Esophagus muscularis mucosa (tissue), 4 donors: ENCODE measurements around the gene CEBPZOS.

Experiments
- EP300 ChIP-seq: sonication (generic); formaldehyde crosslinking; IDR thresholded peaks from one replicate; pipeline ENCODE4 v1.6.1; 2017; ENCODE audit warnings: antibody characterized with exemption
- POLR2A ChIP-seq: fragments of 450-650 bp; IDR thresholded peaks from one replicate; pipeline ENCODE4 v1.6.1; 2017; ENCODE audit warnings: antibody characterized with exemption, moderate library complexity, mild to moderate bottlenecking, low read depth
- POLR2AphosphoS5 ChIP-seq, 2 donors: sonication (generic); formaldehyde crosslinking; IDR thresholded peaks; one replicate each; pipeline ENCODE4 v1.6.1; 2017; ENCODE audit warnings: antibody characterized with exemption in 2 of 2
- TF ChIP-seq, protein P1 (sequence below), 3 experiments: fragments of 200-600 bp in 2 of 3; fragments of 450-650 bp in 1 of 3; sonication (generic) in 2 of 3; IDR thresholded peaks; one replicate each; pipeline ENCODE4 v1.5.1; 2017 to 2019; ENCODE audit warnings: antibody characterized with exemption in 3 of 3, mild to moderate bottlenecking in 2 of 3, moderate library complexity in 1 of 3

DNA sequence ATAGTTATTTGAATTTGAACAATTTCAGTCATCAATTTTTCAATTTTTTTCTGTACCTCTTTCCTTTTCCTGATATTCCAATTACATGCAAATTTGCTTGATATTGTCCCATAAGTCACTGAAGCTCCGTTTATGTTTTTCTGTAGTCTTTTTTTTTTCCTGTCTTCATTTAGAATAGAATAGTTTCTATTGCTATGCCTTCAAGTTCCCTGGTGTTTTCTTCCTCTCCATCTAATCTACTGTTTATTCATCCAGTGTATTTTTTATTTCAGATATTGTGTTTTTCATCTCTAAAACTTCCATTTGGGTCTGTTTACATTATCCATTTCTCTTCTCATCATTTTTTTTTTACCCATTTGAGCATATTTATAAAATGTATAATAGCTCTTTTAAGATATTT, 31.5 kb upstream of the CEBPZOS start:
- no peak for TF ChIP-seq POLR2AphosphoS5 (IDR thresholded peaks at IDR 0.05)
- TF ChIP-seq, protein P1, sequence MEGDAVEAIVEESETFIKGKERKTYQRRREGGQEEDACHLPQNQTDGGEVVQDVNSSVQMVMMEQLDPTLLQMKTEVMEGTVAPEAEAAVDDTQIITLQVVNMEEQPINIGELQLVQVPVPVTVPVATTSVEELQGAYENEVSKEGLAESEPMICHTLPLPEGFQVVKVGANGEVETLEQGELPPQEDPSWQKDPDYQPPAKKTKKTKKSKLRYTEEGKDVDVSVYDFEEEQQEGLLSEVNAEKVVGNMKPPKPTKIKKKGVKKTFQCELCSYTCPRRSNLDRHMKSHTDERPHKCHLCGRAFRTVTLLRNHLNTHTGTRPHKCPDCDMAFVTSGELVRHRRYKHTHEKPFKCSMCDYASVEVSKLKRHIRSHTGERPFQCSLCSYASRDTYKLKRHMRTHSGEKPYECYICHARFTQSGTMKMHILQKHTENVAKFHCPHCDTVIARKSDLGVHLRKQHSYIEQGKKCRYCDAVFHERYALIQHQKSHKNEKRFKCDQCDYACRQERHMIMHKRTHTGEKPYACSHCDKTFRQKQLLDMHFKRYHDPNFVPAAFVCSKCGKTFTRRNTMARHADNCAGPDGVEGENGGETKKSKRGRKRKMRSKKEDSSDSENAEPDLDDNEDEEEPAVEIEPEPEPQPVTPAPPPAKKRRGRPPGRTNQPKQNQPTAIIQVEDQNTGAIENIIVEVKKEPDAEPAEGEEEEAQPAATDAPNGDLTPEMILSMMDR (IDR thresholded peaks at IDR 0.05) = no peak
- no peak for TF ChIP-seq POLR2A
- no peak for TF ChIP-seq EP300
